AG04450 (cell line): Measurements from ENCODE around the gene DDTL. TPM values are rescaled to one million over a fixed set of nuclear protein-coding genes. Genes with fewer than 3 reads are reported as not detected.

Source experiments
- CTCF ChIA-PET: fragments of 300-600, 350-600 bp; formaldehyde crosslinking; extraction: SDS; loops from one replicate; lab custom pipeline; 2022; ENCODE audit warnings: antibody characterized with exemption, inconsistent platforms; lab: Charles Lee
- POLR2A ChIA-PET: fragments of 350-600 bp; formaldehyde crosslinking; extraction: SDS; loops from one replicate; lab custom pipeline; 2021; ENCODE audit warnings: antibody characterized with exemption, inconsistent platforms; lab: Yijun Ruan, JAX
- DNase-seq: peaks from one replicate; pipeline ENCODE4 v3.0.0-alpha.2; 2011; ENCODE audit warnings: low read depth, low spot score
- H3K27ac ChIP-seq: one replicate; pipeline ENCODE4 v1.5.1; 2012; ENCODE audit warnings: low read depth, low read length, control low read depth
- H3K27me3 ChIP-seq: one replicate; pipeline ENCODE4 v1.6.0; 2012; ENCODE audit warnings: low read length; ENCODE audit not compliant: control insufficient read depth, insufficient read depth
- H3K4me3 ChIP-seq: 2 replicates; pipeline ENCODE4 v1.5.1; 2011; ENCODE audit warnings: mild to moderate bottlenecking, low read depth, low read length, control low read depth
- H3K9me3 ChIP-seq: 2 replicates; pipeline ENCODE4 v1.5.1; 2012; ENCODE audit warnings: low read length; ENCODE audit not compliant: control insufficient read depth, insufficient read depth
- CTCF ChIP-seq: IDR thresholded peaks from 2 replicates; pipeline ENCODE4 v1.5.1; 2011; ENCODE audit warnings: low read depth, low read length, control low read depth, inconsistent platforms
- polyA plus RNA-seq: library from polyadenylated mRNA; depleted of rRNA; stranded (reverse); fragments of >200 nt; gene quantifications from 2 replicates; pipeline ENCODE4 v1.2.3, GENCODE V29; 2011

DDTL gene
- polyA plus RNA-seq, 1 experiment, result 1.1 TPM

GRCh38 chr22:24008381-24009226 is 41.9 kb downstream of the DDTL start:
- ChIA-PET POLR2A (no interaction called here), CTCF (interaction anchor here (1.9 kb wide), 1 partner anchor 148 kb away, joined by 6 read pairs; no protein-coding TSS in a partner anchor)
- DNase-seq, result no peak
- Histone ChIP-seq H3K27ac (no peak overlapping the region), H3K9me3 (no peaks in the 10 kb centered on the region; the same call in 1 of the 2 replicates), H3K4me3 (no peak overlapping the region), H3K27me3 (peaks cover 7% of the 10 kb centered on the region)
- no peak for TF ChIP-seq CTCF

- no peak overlapping the region for H3K27ac ChIP-seq
- peaks cover 7% of the 10 kb centered on the region for H3K27me3 ChIP-seq
- H3K4me3 ChIP-seq, result no peak overlapping the region
- no peak for DNase-seq
- H3K9me3 ChIP-seq, result no peaks in the 10 kb centered on the region; the same call in 1 of the 2 replicates
- ChIA-PET POLR2A (no interaction called here), CTCF (interaction anchor here (1.9 kb wide), 1 partner anchor 147 kb away, joined by 6 read pairs; no protein-coding TSS in a partner anchor)
- no peak for TF ChIP-seq CTCF
Measured at GRCh38 chr22:24009227-24010017, 42.7 kb downstream of the DDTL start.

DNA sequence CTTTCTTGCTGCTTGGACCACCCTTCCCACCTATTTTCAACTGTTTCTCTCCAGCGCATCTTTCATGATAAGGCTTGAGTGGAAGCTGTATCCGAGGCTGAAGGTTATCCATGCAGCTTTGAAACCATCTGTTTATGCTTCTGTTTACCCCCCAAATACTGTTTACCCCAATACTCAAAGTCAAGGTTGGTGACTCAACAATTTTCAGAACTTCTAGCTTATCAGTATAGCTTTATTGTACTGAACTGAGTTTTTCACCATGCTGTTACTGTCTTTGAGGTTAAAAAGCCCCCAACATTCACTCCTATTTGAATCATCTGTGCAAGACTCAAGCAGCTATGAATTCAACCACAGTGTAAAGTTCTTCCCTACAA is 43.3 kb downstream of the DDTL start:
- H3K4me3 ChIP-seq, result no peak overlapping the region
- H3K27ac ChIP-seq, result no peak overlapping the region
- DNase-seq, result no peak
- peaks cover 7% of the 10 kb centered on the region for H3K27me3 ChIP-seq
- H3K9me3 ChIP-seq, result no peaks in the 10 kb centered on the region; the same call in 1 of the 2 replicates
- CTCF ChIA-PET, result interaction anchor here (1.9 kb wide), 1 partner anchor 147 kb away, joined by 6 read pairs; no protein-coding TSS in a partner anchor
- no peak for TF ChIP-seq CTCF
- POLR2A ChIA-PET, result interaction anchor here (1.1 kb wide), 1 partner anchor 520 kb away, joined by 3 read pairs; no protein-coding TSS in a partner anchor

GRCh38 chr22:24011735-24012068 is 45.0 kb downstream of the DDTL start:
- ChIA-PET POLR2A (no interaction called here), CTCF (interaction anchor here (0.8 to 1.6 kb wide), 3 partner anchors 144 to 163 kb away, joined by 3 to 7 read pairs (median 3); no protein-coding TSS in a partner anchor)
- Histone ChIP-seq H3K9me3 (no peaks in the 10 kb centered on the region; the same call in 1 of the 2 replicates), H3K27ac (no peak overlapping the region), H3K27me3 (peaks cover 4% of the 10 kb centered on the region), H3K4me3 (peak overlapping the region; percentile 93)
- DNase-seq, result no peak
- no peak for TF ChIP-seq CTCF
